Fibroblast of lung (primary cell): Measurements from ENCODE around the gene VENTX. TPM values are rescaled to one million over a fixed set of nuclear protein-coding genes. Genes with fewer than 3 reads are reported as not detected.
A peak's percentile ranks its signal among the peaks of the same experiment; 100 is the strongest.

Source experiments
- DNase-seq, 2 donors: peaks; one replicate each; pipeline versions ENCODE4 v3.0.0 to v3.0.0-alpha.2; 2010; ENCODE audit warnings: low read depth in 2 of 2
- H2AFZ ChIP-seq: 2 replicates; pipeline ENCODE4 v1.5.1; 2012; ENCODE audit warnings: low read length, control low read depth, inconsistent platforms
- H3K27ac ChIP-seq: 2 replicates; pipeline ENCODE4 v1.5.1; 2011; ENCODE audit warnings: low read length, control low read depth; ENCODE audit not compliant: insufficient read depth
- H3K27me3 ChIP-seq: 2 replicates; pipeline ENCODE4 v1.5.1; 2011; ENCODE audit warnings: mild to moderate bottlenecking, low read length; ENCODE audit not compliant: control insufficient read depth, insufficient read depth
- H3K36me3 ChIP-seq: 2 replicates; pipeline ENCODE4 v1.5.1; 2011; ENCODE audit warnings: low read length; ENCODE audit not compliant: control insufficient read depth, insufficient read depth
- H3K4me1 ChIP-seq: 2 replicates; pipeline ENCODE4 v1.5.1; 2011; ENCODE audit warnings: low read length; ENCODE audit not compliant: control insufficient read depth, insufficient read depth; ENCODE audit errors: extremely low read depth
- H3K4me2 ChIP-seq: 2 replicates; pipeline ENCODE4 v1.5.1; 2011; ENCODE audit warnings: low read length, control low read depth; ENCODE audit not compliant: insufficient read depth; ENCODE audit errors: extremely low read depth
- H3K4me3 ChIP-seq, 4 experiments: fragments of 200-600 bp in 1 of 4; sonication (generic) in 1 of 4; replicated peaks in 1 of 4; 2 replicates each; pipeline ENCODE4 v1.5.1; 2011 to 2016; ENCODE audit warnings: low read length in 4 of 4, low read depth in 3 of 4, mild to moderate bottlenecking in 3 of 4, control low read depth in 2 of 4, inconsistent platforms in 1 of 4, mixed read lengths in 1 of 4; ENCODE audit not compliant: insufficient read depth in 1 of 4; ENCODE audit errors: control extremely low read depth in 1 of 4
- H3K79me2 ChIP-seq: 2 replicates; pipeline ENCODE4 v1.5.1; 2012; ENCODE audit warnings: mild to moderate bottlenecking, low read length, inconsistent platforms; ENCODE audit not compliant: control insufficient read depth, insufficient read depth
- H3K9ac ChIP-seq: 2 replicates; pipeline ENCODE4 v1.5.1; 2011; ENCODE audit warnings: mild to moderate bottlenecking, low read length, control low read depth; ENCODE audit not compliant: insufficient read depth
- H3K9me3 ChIP-seq: 2 replicates; pipeline ENCODE4 v1.5.1; 2012; ENCODE audit warnings: low read depth, low read length; ENCODE audit not compliant: control insufficient read depth, insufficient read depth
- H4K20me1 ChIP-seq: 2 replicates; pipeline ENCODE4 v1.5.1; 2011; ENCODE audit warnings: low read length; ENCODE audit not compliant: control insufficient read depth, insufficient read depth; ENCODE audit errors: extremely low read depth
- EZH2 ChIP-seq: IDR thresholded peaks from 2 replicates; pipeline ENCODE4 v1.5.1; 2012; ENCODE audit warnings: low read length, control low read depth, mild to moderate bottlenecking; ENCODE audit errors: missing control alignments
- polyA plus RNA-seq, 2 donors: library from polyadenylated mRNA; depleted of rRNA in 1 of 2; stranded (reverse) in 1 of 2; unstranded in 1 of 2; fragments of >200 nt; gene quantifications; 2 replicates each; pipeline ENCODE4 v1.2.1, GENCODE V29; 2011 to 2012; ENCODE audit warnings: missing spikeins in 1 of 2
- total RNA-seq: library from RNA; depleted of rRNA; stranded (reverse); fragments of >200 nt; gene quantifications from 2 replicates; pipeline ENCODE4 v1.2.1, GENCODE V29; 2014
- TF ChIP-seq, protein P1 (sequence below), 2 donors: IDR thresholded peaks in 1 of 2; conservative IDR thresholded peaks in 1 of 2; 1 replicate in 1 of 2; 2 replicates in 1 of 2; pipeline ENCODE4 v1.5.1; 2011 to 2012; ENCODE audit warnings: low read length in 2 of 2, control low read depth in 1 of 2, inconsistent platforms in 1 of 2, low read depth in 1 of 2, mild to moderate bottlenecking in 1 of 2

The VENTX gene
- total and polyA plus RNA-seq, 2 donors (not counting 1 experiment from before 2014, with no cell fraction given) = not detected

DNA sequence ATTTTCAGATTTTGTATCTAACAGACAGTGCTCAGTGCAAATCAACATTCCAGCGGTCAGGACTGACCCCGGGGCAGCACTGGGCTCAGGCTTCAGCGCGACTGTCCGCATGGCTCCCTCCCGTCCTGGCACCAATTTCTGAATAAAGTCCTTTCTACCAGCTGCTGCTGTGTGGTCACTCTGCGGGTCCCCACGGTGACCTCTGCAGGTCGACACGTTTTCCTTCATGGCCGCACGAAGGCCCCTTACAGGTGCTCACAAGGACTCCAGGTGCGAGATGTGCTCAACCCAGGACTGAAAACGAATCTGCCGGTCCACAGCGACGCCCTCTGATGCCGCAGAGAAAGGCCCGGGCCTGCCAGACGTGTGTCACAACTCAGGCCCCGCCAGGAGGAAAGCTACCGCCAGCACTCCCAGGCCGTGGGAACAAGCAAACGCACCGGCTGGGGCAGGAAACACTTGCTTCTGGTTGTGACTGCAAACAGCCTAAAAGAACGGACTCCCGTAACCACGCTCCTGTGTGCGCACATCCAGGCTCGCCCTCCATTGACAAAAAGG lies 11.3 kb upstream of the VENTX start:
- Histone ChIP-seq H3K9ac (no peak overlapping the region), H3K4me2 (no peak overlapping the region), H2AFZ (no peak overlapping the region), H3K79me2 (no peaks in the 10 kb centered on the region), H4K20me1 (no peaks in the 10 kb centered on the region), H3K36me3 (no peaks in the 10 kb centered on the region), H3K9me3 (no peaks in the 10 kb centered on the region), H3K27ac (no peak overlapping the region), H3K27me3 (peaks cover 8% of the 10 kb centered on the region), H3K4me3 (no peak overlapping the region), H3K4me1 (no peaks in the 10 kb centered on the region)
- TF ChIP-seq, protein P1, sequence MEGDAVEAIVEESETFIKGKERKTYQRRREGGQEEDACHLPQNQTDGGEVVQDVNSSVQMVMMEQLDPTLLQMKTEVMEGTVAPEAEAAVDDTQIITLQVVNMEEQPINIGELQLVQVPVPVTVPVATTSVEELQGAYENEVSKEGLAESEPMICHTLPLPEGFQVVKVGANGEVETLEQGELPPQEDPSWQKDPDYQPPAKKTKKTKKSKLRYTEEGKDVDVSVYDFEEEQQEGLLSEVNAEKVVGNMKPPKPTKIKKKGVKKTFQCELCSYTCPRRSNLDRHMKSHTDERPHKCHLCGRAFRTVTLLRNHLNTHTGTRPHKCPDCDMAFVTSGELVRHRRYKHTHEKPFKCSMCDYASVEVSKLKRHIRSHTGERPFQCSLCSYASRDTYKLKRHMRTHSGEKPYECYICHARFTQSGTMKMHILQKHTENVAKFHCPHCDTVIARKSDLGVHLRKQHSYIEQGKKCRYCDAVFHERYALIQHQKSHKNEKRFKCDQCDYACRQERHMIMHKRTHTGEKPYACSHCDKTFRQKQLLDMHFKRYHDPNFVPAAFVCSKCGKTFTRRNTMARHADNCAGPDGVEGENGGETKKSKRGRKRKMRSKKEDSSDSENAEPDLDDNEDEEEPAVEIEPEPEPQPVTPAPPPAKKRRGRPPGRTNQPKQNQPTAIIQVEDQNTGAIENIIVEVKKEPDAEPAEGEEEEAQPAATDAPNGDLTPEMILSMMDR (conservative IDR thresholded peaks at IDR 0.05 in 1 of 2, IDR thresholded peaks at IDR 0.05 in 1 of 2; ENCODE audit: low read depth in 1 of 2, low read length in 2 of 2) = no peak
- DNase-seq = no peak

DNA sequence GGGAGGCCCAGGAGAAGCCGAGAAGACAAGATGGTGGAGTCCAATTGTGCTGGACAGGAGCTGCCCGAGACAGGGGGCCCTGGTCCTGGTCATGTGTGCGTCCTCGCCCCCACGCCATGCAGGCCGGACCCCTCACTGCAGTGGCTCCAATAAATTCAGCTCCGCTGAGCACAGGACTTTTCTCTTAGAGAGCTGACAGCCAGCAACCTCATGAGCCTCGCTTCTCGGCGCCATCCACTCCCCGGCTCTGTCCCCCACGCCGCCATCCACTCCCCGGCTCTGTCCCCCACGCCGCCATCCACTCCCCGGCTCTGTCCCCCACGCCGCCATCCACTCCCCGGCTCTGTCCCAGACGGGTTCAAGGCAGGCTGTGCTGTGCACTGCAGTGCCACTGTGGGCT lies 10.4 kb upstream of the VENTX start:
- Histone ChIP-seq H3K27ac (no peak overlapping the region), H3K4me2 (no peak overlapping the region), H3K9ac (no peak overlapping the region), H3K9me3 (no peaks in the 10 kb centered on the region), H3K27me3 (peaks cover 14% of the 10 kb centered on the region), H3K4me3 (no peak overlapping the region), H3K4me1 (no peaks in the 10 kb centered on the region), H3K79me2 (no peaks in the 10 kb centered on the region), H3K36me3 (no peaks in the 10 kb centered on the region), H4K20me1 (no peaks in the 10 kb centered on the region), H2AFZ (no peak overlapping the region)
- TF ChIP-seq, protein P1 (conservative IDR thresholded peaks at IDR 0.05 in 1 of 2, IDR thresholded peaks at IDR 0.05 in 1 of 2; ENCODE audit: low read depth in 1 of 2, low read length in 2 of 2) = no peak
- TF ChIP-seq EZH2 = no peak
- DNase-seq = no peak

DNA sequence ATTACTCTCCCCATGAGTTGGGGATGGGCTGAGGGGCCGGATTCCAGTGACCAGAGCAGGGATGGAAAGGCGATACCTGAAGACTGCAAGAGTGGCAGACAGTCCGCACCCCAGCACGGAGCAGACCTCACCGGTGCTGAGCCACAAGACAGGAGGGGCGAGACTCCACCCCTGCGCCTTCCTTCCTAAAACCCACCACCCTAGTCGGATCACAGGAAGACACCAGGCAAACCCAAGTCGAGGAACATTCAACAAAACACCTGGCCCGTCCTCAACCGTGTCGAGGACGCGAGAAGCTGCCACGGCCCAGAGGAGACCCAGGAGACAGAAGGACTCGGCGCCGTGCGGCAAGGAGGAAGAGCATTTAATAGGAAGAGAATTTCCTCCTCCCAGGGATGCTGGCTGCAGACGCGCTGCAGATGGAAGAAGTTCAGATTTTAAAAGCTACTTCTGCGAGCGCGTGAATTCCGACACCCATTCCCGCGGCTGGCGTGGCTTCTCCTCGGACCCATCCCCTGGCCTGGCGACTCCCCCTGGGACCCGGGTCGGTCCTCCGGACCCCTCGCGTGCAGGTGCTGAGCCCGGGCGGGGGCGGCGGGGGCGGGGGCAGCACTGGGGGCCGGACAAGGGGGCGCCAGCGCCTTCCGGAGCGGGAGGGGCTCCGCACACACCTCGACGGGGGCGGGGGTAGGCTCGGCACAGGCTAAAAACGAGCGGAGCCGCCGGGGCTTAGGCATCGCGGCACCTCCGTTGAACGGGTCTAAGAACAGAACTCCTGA lies 8.2 kb upstream of the VENTX start:
- DNase-seq = no peak
- H3K4me2 ChIP-seq = no peak overlapping the region
- no peaks in the 10 kb centered on the region for H3K9me3 ChIP-seq
- H3K4me3 ChIP-seq = no peak overlapping the region
- no peak overlapping the region for H3K9ac ChIP-seq
- H3K4me1 ChIP-seq = no peaks in the 10 kb centered on the region
- no peaks in the 10 kb centered on the region for H3K79me2 ChIP-seq
- H3K36me3 ChIP-seq = no peaks in the 10 kb centered on the region
- no peak overlapping the region for H2AFZ ChIP-seq
- no peaks in the 10 kb centered on the region for H4K20me1 ChIP-seq
- H3K27ac ChIP-seq = no peak overlapping the region
- TF ChIP-seq, protein P1 (conservative IDR thresholded peaks at IDR 0.05 in 1 of 2, IDR thresholded peaks at IDR 0.05 in 1 of 2; ENCODE audit: low read depth in 1 of 2, low read length in 2 of 2) = no peak
- peak; percentile 82 for TF ChIP-seq EZH2
- H3K27me3 ChIP-seq = peaks cover 21% of the 10 kb centered on the region
